PC-9 (cell line): Measurements from ENCODE around the gene GGCX.

Experiments
- EZH2 ChIP-seq: fragments of 200-600 bp; sonication (generic); IDR thresholded peaks from 2 replicates; pipeline ENCODE4 v1.8.0; 2017; ENCODE audit warnings: antibody characterized with exemption, low read depth
- TF ChIP-seq, protein P1 (sequence below): fragments of 200-600 bp; sonication (generic); conservative IDR thresholded peaks from 2 replicates; pipeline ENCODE4 v1.6.1; 2017; ENCODE audit warnings: mixed run types, antibody characterized with exemption, mild to moderate bottlenecking, moderate library complexity

- TF ChIP-seq, protein P1, sequence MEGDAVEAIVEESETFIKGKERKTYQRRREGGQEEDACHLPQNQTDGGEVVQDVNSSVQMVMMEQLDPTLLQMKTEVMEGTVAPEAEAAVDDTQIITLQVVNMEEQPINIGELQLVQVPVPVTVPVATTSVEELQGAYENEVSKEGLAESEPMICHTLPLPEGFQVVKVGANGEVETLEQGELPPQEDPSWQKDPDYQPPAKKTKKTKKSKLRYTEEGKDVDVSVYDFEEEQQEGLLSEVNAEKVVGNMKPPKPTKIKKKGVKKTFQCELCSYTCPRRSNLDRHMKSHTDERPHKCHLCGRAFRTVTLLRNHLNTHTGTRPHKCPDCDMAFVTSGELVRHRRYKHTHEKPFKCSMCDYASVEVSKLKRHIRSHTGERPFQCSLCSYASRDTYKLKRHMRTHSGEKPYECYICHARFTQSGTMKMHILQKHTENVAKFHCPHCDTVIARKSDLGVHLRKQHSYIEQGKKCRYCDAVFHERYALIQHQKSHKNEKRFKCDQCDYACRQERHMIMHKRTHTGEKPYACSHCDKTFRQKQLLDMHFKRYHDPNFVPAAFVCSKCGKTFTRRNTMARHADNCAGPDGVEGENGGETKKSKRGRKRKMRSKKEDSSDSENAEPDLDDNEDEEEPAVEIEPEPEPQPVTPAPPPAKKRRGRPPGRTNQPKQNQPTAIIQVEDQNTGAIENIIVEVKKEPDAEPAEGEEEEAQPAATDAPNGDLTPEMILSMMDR, result no peak
- no peak for TF ChIP-seq EZH2
Measured at GRCh38 chr2:85545780-85546240, 15.5 kb downstream of the GGCX start.
